ENCODE results near the gene GGT5. TPM values are rescaled to one million over a fixed set of nuclear protein-coding genes. Genes with fewer than 3 reads are reported as not detected.

GGT5 gene
- total and polyA plus RNA-seq, 2 of the 13 experiments (the other 11 are each of a cell fraction or from before 2014, with no cell fraction given), result 0.69 to 3.1 TPM

GRCh38 chr22:24247564-24248344 lies 2.9 kb upstream of the GGT5 start (continued):
- TF ChIP-seq SKIL (CRISPR knock-in tag; IDR thresholded peaks at IDR 0.05; ENCODE audit: borderline replicate concordance), result no peak
- TF ChIP-seq MIER3 (CRISPR knock-in tag; IDR thresholded peaks at IDR 0.05; ENCODE audit: borderline replicate concordance), result 0 out of 2 replicates have a peak, but pooled peaks have one; percentile 20
- no peak for TF ChIP-seq ZSCAN22 (CRISPR knock-in tag; IDR thresholded peaks at IDR 0.05)
- TF ChIP-seq HMGA1 (CRISPR knock-in tag; conservative IDR thresholded peaks at IDR 0.05), result no peak
- no peak for TF ChIP-seq MEIS1 (CRISPR knock-in tag; IDR thresholded peaks at IDR 0.05; ENCODE audit: borderline replicate concordance)

- Histone ChIP-seq H3K9me3 (ENCODE audit: low read length) (no peaks in the 10 kb centered on the region), H3K4me2 (ENCODE audit: low read depth, low read length) (peak overlapping the region; percentile 67), H3K4me1 (ENCODE audit: insufficient read depth, low read length) (peaks cover 55% of the 10 kb centered on the region), H3K27ac (ENCODE audit: extremely low read length, insufficient read depth, low read length) (no peak overlapping the region), H3K27me3 (ENCODE audit: control insufficient read depth in 1 of 2, insufficient read depth in 2 of 2, low read length in 2 of 2) (no peaks in the 10 kb centered on the region), H4K20me1 (ENCODE audit: insufficient read depth, low read length) (no peaks in the 10 kb centered on the region), H3K4me3 (replicated peaks in 1 of 3; ENCODE audit: insufficient read depth in 1 of 3, low read depth in 2 of 3, low read length in 3 of 3) (peak overlapping the region in 1 of 3 experiments; percentile 52; a peak in 2 of 6 replicates), H3K9ac (ENCODE audit: insufficient read depth, low read depth, low read length) (no peak overlapping the region), H3K36me3 (replicated peaks in 1 of 2; ENCODE audit: control insufficient read depth in 1 of 2, insufficient read depth in 2 of 2, low read length in 2 of 2) (no peaks in the 10 kb centered on the region), H2AFZ (ENCODE audit: low read length) (no peak overlapping the region), H3K79me2 (ENCODE audit: insufficient read depth, low read length) (no peaks in the 10 kb centered on the region)
- intact Hi-C loops (cut with micrococcal nuclease; ENCODE audit: unreplicated experiment) (loop anchor here (1.0 to 10.0 kb wide), 2 partner anchors 58 to 292 kb away; no protein-coding TSS in a partner anchor), in situ Hi-C loops (cut with HindIII; ENCODE audit: extremely low pct_ligation_motif_present, low pct_unique_long_range_greater_than_20kb) (loop anchor here (5.0 kb wide), 1 partner anchor 60 kb away; no protein-coding TSS in a partner anchor)
- CTCF ChIA-PET (ENCODE audit: low intra/inter-chr PET ratio, low total read pairs), result interaction anchor here (3.6 kb wide), 1 partner anchor 57 kb away, joined by 61 read pairs; no protein-coding TSS in a partner anchor
- peak; percentile 17 for ATAC-seq
- no TSS peak for BruUV-seq (replicated peaks)
- no peak for DNase-seq (ENCODE audit: low spot score)
- no peak for FAIRE-seq
- POLR2A ChIA-PET, result interaction anchor here (1.0 kb wide), 1 partner anchor 57 kb away, joined by 6 read pairs; no protein-coding TSS in a partner anchor
- TF ChIP-seq ARNT (IDR thresholded peaks at IDR 0.05) (no peak), ZFP91 (CRISPR knock-in tag; IDR thresholded peaks at IDR 0.05; ENCODE audit: borderline replicate concordance) (peak; percentile 8; the same call in 1 of the 2 replicates), HDAC1 (CRISPR knock-in tag; IDR thresholded peaks at IDR 0.05) (0 out of 2 replicates have a peak, but pooled peaks have one; percentile 21), ARID4A (CRISPR knock-in tag; IDR thresholded peaks at IDR 0.05; ENCODE audit: borderline replicate concordance) (peak; percentile 7; the same call in 1 of the 2 replicates)
- WGBS (ENCODE audit: low lambda C conversion rate), result 27% methylated on average over 4 of the region's 6 CpGs
These were observed 2.2 kb upstream of the GGT5 start for GRCh38 chr22:24247011-24247507.

Measured in HepG2 (cell line).